ENCODE measurements around the gene HIPK1.

GRCh38 chr1:113913312-113913668 lies 15.8 kb upstream of the HIPK1 start:
- no peak for TF ChIP-seq CTCF (IDR thresholded peaks at IDR 0.05 in 8 of 11, conservative IDR thresholded peaks at IDR 0.05 in 3 of 11)
- TF ChIP-seq POLR2A (IDR thresholded peaks at IDR 0.05), result no peak

All from spleen (tissue), 7 donors.